HG02623 (cell line): Measurements from ENCODE around the gene UBTF.

Source experiments
- ATAC-seq: cut with Tn5 transposase; IDR thresholded peaks from one replicate; pipeline ENCODE4 v1.9.1; 2021; ENCODE audit warnings: moderate library complexity; ENCODE audit not compliant: unreplicated experiment

The UBTF gene

GRCh38 chr17:44170499-44171201 is 48.8 kb downstream of the UBTF start, which contains the start of gene ASB16:
Gene ASB16, plus strand, starts transcription at chr17:44170704. Its CDS starts 86 bp downstream, at chr17:44170790.
- ATAC-seq = no peak

- ATAC-seq = no peak
Measured at GRCh38 chr17:44170135-44170498, 49.4 kb downstream of the UBTF start.

- ATAC-seq = no peak
Measured at GRCh38 chr17:44167181-44167861, 52.2 kb downstream of the UBTF start.

GRCh38 chr17:44164476-44164875 is 55.0 kb downstream of the UBTF start:
- no peak for ATAC-seq

- no peak for ATAC-seq
Measured at GRCh38 chr17:44159519-44160210, 59.8 kb downstream of the UBTF start.

GRCh38 chr17:44155488-44155887 is 64.0 kb downstream of the UBTF start:
- ATAC-seq = no peak
